AG04449 (cell line): ENCODE measurements around the gene PROP1.
"Not testable (repeated sequence)": the region's sequence is repeated elsewhere in the genome, so short reads cannot be mapped to it uniquely, and the experiment has no call there.

Experiments
- CTCF ChIA-PET: fragments of 350-600 bp; formaldehyde crosslinking; extraction: SDS; loops from one replicate; lab custom pipeline; 2021; ENCODE audit warnings: antibody characterized with exemption; lab: Yijun Ruan, JAX
- POLR2A ChIA-PET: fragments of 400-600, 350-600 bp; formaldehyde crosslinking; extraction: SDS; loops from one replicate; lab custom pipeline; 2020; ENCODE audit warnings: antibody characterized with exemption, inconsistent platforms; lab: Yijun Ruan, JAX
- DNase-seq: peaks from one replicate; pipeline ENCODE4 v3.0.0-alpha.2; 2010; ENCODE audit warnings: low read depth, low spot score
- H3K4me3 ChIP-seq: 2 replicates; pipeline ENCODE4 v1.5.1; 2011; ENCODE audit warnings: low read depth, mild to moderate bottlenecking, control low read depth, low read length
- CTCF ChIP-seq: IDR thresholded peaks from one replicate; pipeline ENCODE4 v1.5.1; 2011; ENCODE audit warnings: mild to moderate bottlenecking, moderate library complexity, low read length, control low read depth, inconsistent platforms; ENCODE audit not compliant: insufficient read depth; ENCODE audit errors: missing control alignments

The PROP1 gene

GRCh38 chr5:177981296-177982071 is 14.6 kb downstream of the PROP1 start:
- DNase-seq = no peak
- no peak overlapping the region for H3K4me3 ChIP-seq
- CTCF ChIA-PET = no interaction called here
- no peak for TF ChIP-seq CTCF
- POLR2A ChIA-PET = no interaction called here

GRCh38 chr5:177980743-177981151 is 15.3 kb downstream of the PROP1 start:
- no peak for TF ChIP-seq CTCF
- no peak overlapping the region for H3K4me3 ChIP-seq
- CTCF ChIA-PET = no interaction called here
- POLR2A ChIA-PET = no interaction called here
- DNase-seq = no peak

- CTCF ChIA-PET, H3K4me3 ChIP-seq, POLR2A ChIA-PET, DNase-seq: not testable (repeated sequence)
Measured at GRCh38 chr5:177977600-177977999, 18.4 kb downstream of the PROP1 start.

GRCh38 chr5:177973066-177973635 is 22.9 kb downstream of the PROP1 start:
- CTCF ChIA-PET = no interaction called here
- H3K4me3 ChIP-seq = no peak overlapping the region
- no peak for DNase-seq
- POLR2A ChIA-PET = no interaction called here
- no peak for TF ChIP-seq CTCF

GRCh38 chr5:177972613-177973012 is 23.4 kb downstream of the PROP1 start:
- no peak for DNase-seq
- ChIA-PET POLR2A (no interaction called here), CTCF (no interaction called here)
- H3K4me3 ChIP-seq = no peak overlapping the region
- TF ChIP-seq CTCF = no peak

GRCh38 chr5:177972014-177972413 is 24.0 kb downstream of the PROP1 start:
- DNase-seq, CTCF ChIA-PET, H3K4me3 ChIP-seq, POLR2A ChIA-PET: not testable (repeated sequence)

GRCh38 chr5:177968661-177969211 is 27.3 kb downstream of the PROP1 start:
- no peak for DNase-seq
- no peak overlapping the region for H3K4me3 ChIP-seq
- ChIA-PET POLR2A (no interaction called here), CTCF (no interaction called here)
- no peak for TF ChIP-seq CTCF
